COR-L47 (cell line): Measurements from ENCODE around the gene RAVER2.

Experiments
- DNase-seq: peaks from one replicate; lab custom pipeline; 2025; lab: John Stamatoyannopoulos, UW

Gene RAVER2

DNA sequence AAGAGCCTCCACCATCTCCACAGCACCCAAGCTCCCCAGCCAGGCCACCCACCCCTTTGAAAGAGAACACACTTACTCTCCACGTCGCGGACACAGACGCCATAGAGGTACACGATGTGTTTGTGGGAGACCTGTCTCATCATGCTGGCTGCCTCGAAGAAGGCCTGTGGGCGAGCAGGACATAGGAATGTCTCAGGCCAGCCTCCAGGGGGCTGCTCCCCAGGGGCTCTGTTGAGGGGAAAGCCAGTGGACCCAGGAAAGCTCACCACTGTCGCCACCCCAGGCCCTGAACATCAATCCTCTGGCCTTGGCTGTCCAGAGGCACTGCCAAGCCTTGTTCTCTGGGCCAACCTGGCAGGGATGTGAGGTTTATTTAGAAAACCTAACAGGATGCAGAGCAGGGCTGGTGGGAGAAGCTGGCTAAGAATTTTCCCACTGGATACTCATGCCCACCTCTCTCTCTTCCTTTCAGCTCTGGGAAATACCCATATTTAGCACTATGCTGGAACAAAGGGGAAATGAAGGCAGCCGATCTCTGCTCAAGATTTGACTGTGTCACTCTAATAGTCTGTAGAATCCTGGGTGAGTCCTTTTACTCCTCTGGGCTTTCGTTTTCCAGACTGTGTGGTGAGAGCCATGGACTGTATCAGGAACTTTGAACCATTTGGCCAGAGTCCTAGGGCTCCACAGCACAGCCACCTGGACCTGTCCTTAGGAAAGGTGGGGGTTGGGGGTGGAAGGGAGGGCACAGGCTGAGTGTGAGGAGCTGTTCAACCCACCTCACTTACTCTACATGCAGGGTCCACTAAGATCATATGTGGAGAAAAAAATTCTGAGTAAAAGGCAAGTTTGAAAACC, 101.9 kb downstream of the RAVER2 start:
- no peak for DNase-seq

- DNase-seq = no peak
These were observed 102.8 kb downstream of the RAVER2 start for GRCh38 chr1:64847666-64848065.

DNA sequence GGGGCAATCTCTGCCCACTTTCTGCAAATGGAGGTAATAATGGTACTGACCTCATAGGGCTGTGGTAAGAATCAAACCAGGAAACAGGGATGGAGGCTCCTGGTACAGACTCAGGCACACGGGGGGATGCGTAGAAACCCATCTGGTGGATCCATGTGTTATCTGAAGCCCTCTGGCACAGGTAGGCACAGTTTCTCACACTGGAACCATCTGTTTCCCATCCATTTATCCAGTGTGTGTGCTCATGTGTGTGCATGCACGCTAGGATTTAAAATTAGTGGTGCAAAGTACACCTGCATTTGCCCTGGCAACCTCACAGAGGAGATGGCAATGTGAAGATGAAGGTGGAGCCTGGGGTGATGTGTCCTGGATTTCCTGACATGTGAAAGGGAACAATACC, 103.3 kb downstream of the RAVER2 start:
- DNase-seq = no peak

- DNase-seq = no peak
These were observed 103.9 kb downstream of the RAVER2 start for GRCh38 chr1:64848803-64849202.

GRCh38 chr1:64849942-64850341, 105.1 kb downstream of the RAVER2 start:
- DNase-seq = no peak

- no peak for DNase-seq
These were observed 106.0 kb downstream of the RAVER2 start for GRCh38 chr1:64850846-64851245.

- DNase-seq = no peak
These were observed 106.8 kb downstream of the RAVER2 start for GRCh38 chr1:64851664-64852063.

DNA sequence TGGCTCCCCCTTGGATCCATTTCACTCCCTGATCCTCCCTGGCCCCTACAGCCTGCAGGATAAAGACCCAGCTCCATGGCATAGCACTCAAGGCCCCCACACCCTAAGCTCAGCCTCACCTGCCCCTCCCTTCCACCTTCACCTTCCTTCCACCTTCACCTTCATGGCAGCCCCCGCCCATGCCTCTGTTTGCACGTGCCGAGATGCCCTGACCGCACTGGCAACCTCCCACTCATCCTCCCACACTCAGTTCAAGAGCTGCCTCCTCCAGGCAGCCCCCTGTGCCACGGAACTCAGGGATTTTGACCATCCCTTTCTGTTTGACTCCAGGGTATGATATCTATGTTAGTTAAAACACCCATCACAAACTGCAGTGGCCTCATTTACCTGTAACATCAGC, 109.8 kb downstream of the RAVER2 start:
- no peak for DNase-seq

DNA sequence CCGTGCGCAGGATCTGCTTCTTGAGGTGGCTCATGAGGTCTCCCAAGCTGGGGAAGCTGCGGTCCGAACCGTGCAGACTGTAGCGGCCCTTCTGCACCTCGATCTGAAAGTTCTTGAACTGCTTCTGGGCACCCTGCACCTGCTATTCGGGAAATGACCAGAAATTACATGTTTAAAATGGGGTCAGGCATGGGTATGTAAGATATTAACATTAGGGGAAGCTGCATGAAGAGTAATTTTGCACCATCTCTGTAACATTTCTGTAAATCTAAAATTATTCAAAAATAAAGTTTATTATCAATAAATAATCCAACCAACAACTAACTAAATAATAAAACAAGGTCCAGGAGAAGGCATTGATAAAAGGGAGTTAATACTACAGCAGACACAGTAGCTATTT, 110.7 kb downstream of the RAVER2 start:
- no peak for DNase-seq

DNA sequence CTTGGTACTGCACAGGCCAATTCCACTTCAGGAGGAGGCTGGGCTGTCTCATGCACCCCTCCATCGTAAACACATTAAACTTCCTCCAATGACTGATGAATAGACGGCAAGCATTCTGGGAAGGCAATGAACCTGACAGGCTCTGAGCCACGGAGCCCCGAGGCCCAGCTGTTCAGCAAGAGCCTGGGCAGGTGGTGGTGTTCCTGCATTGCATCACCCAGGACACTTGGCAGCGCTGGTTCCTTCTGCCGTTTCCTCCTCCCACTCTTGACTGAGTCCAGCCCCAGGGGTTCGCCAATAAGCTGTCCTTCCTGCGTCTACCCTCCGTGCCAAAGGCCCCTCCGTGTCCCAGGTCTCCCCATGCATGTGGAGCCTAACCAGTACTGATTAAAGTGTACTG, 111.7 kb downstream of the RAVER2 start:
- no peak for DNase-seq

GRCh38 chr1:64857347-64857746, 112.5 kb downstream of the RAVER2 start:
- no peak for DNase-seq

- DNase-seq = no peak
These were observed 116.7 kb downstream of the RAVER2 start for GRCh38 chr1:64861611-64862010.

- peak; percentile 41 for DNase-seq
These were observed 119.4 kb downstream of the RAVER2 start for GRCh38 chr1:64864018-64864940.

DNA sequence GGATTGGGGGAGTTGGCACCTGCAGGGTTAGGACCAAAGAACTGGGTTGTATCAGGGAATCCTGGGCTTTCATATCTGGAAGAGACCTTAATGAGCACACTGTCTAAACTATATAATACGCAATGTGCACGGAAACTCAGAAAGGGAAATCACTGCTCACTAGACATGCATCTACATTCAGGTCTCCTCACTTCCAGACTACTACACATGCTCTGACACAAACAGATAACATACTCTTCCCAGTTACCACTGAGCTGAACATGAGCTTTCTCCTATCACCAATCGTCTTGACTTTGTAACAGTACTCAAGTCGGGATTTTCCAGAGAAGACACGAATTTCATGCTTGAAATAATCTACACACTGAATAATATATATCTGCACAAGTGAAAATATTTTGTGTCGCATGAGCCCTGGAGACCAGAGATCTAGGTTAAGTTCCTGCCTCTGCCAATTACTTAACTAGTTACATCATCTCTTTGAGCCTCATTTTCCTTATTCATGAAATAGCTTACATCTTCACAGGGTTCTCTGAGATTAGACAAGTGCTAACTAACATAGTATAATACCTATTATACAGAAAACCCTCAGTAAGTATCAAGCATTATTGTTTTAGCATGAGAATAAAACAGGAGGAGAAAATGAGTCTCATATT, 120.4 kb downstream of the RAVER2 start:
- DNase-seq = no peak

GRCh38 chr1:64866689-64867088, 121.8 kb downstream of the RAVER2 start:
- no peak for DNase-seq

DNA sequence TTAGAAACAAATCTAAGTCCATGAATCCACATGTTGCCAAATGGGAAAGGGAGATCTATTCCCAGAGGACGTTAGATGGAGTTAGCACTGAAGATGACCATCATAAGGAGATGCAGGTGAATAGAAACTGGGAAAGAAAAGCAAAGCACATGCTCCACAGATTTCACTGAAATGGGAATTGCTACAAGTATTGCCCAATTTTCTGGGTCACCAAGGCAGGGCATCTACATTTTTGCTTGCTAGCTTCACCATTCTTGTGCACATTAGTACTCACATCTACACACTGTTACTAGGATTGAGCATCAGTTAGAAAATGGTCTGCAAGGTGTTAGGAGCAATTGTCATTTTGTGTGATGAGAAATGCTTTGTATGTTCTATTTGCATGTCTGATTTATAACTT, 122.4 kb downstream of the RAVER2 start:
- DNase-seq = no peak

DNA sequence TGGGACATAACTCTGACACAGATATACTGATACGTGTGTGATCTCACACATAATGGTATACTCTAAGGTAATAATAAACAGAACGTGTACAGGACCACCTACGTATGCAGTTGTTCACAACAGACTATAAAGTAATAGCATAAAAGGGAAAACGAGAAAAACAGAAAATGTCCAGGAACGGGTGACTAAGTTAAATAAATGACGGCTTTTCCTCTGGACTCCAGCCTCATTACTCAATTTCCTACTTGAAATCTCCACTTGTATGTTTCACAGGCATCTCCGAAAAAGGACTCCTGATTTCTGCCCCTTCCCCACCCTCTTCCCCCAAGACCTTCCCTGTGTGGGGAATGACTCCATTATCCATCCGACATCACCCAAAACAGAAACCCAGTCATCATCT, 126.4 kb downstream of the RAVER2 start:
- DNase-seq = no peak

DNA sequence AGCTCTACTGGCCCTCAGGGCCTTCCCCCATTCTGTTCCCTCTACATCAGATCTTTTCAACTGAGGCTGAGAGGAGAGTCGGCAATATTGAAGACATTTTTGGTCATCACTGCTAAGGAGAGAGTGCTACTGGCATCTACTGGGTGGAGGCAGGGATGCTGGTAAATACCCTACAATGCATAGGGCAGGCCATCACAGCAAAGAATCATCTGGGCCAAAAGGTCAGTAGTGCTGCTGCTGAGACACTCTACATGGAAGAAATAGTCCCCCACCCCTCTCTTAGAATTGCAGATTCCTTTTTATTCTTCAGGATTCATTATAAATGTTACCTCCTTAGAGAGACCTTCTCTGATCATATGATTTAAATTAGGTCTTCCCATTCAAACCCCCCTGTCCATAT, 127.2 kb downstream of the RAVER2 start:
- no peak for DNase-seq

- DNase-seq = no peak
These were observed 128.7 kb downstream of the RAVER2 start for GRCh38 chr1:64873576-64873975.

- DNase-seq = no peak
These were observed 129.8 kb downstream of the RAVER2 start for GRCh38 chr1:64874666-64875065.

- no peak for DNase-seq
These were observed 130.2 kb downstream of the RAVER2 start for GRCh38 chr1:64875101-64875500.

DNA sequence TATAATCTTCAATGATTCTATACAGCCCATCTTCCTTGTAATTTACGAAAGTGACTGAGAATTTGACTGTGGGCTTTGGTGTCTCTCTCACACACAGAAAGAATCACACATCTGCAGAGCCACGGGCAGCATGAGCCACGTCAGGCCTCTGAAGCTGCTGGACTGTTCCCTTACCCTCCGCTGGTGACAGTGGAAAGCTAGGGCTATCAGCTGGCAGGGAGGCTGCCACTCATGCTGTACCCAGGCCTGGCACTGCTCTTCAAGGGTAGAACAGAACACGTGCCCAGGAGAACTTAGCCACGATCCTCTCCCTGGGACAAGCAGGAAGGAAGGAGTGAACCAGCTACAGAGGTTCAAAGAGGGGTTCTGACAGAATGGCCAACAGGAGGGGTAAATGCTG, 130.7 kb downstream of the RAVER2 start:
- DNase-seq = no peak

GRCh38 chr1:64877151-64877550, 132.3 kb downstream of the RAVER2 start:
- DNase-seq = no peak
